Caco-2 (cell line): ENCODE data around the gene TTLL7. TPM values are rescaled to one million over a fixed set of nuclear protein-coding genes. Genes with fewer than 3 reads are reported as not detected.

ENCODE experiments used
- BruUV-seq: library from RNA; stranded (reverse); fragments of 400-500 nt; replicated peaks from 2 replicates; lab custom pipeline; 2021; lab: Mats Ljungman, UMichigan
- CTCF ChIA-PET: fragments of 300-600 bp; sonication (Branson Sonifier 250); formaldehyde crosslinking; loops from one replicate; lab custom pipeline; 2022; ENCODE audit warnings: antibody characterized with exemption; lab: Charles Lee
- POLR2A ChIA-PET: fragments of 300-600 bp; sonication (Branson Sonifier 250); formaldehyde crosslinking; loops from one replicate; lab custom pipeline; 2022; ENCODE audit warnings: antibody characterized with exemption; lab: Charles Lee
- DNase-seq, 2 experiments: peaks; one replicate each; pipeline versions ENCODE4 v3.0.0 to v3.0.0-alpha.2; 2020 to 2022
- H3K27me3 ChIP-seq: replicated peaks from 2 replicates; pipeline ENCODE4 v1.6.0; 2011; ENCODE audit warnings: low read length; ENCODE audit not compliant: control insufficient read depth, insufficient read depth
- H3K36me3 ChIP-seq: 2 replicates; pipeline ENCODE4 v1.5.1; 2011; ENCODE audit warnings: low read length; ENCODE audit not compliant: control insufficient read depth, insufficient read depth
- H3K4me1 ChIP-seq: fragments of 250-450 bp; sonication (Bioruptor Pico); 2 replicates; pipeline ENCODE4 v1.5.1; 2020; ENCODE audit warnings: mild to moderate bottlenecking
- H3K4me3 ChIP-seq: 2 replicates; pipeline ENCODE4 v1.5.1; 2011; ENCODE audit warnings: low read depth, mild to moderate bottlenecking, control low read depth, low read length
- H3K9me3 ChIP-seq: fragments of 250-450 bp; sonication (Bioruptor Pico); 2 replicates; pipeline ENCODE4 v1.5.1; 2020; ENCODE audit warnings: mild to moderate bottlenecking, moderate library complexity
- H3K27ac Mint-ChIP-seq: one replicate; pipeline ENCODE4 v1.8.0; 2022; ENCODE audit warnings: mixed read lengths; ENCODE audit not compliant: unreplicated experiment
- H3K27me3 Mint-ChIP-seq: one replicate; pipeline ENCODE4 v1.8.0; 2022; ENCODE audit warnings: mixed read lengths; ENCODE audit not compliant: insufficient read depth, unreplicated experiment
- H3K36me3 Mint-ChIP-seq: one replicate; pipeline ENCODE4 v1.8.0; 2022; ENCODE audit warnings: mild to moderate bottlenecking, mixed read lengths; ENCODE audit not compliant: insufficient read depth, unreplicated experiment
- H3K4me1 Mint-ChIP-seq: one replicate; pipeline ENCODE4 v1.8.0; 2022; ENCODE audit warnings: low read depth, mixed read lengths; ENCODE audit not compliant: unreplicated experiment
- H3K4me3 Mint-ChIP-seq: one replicate; pipeline ENCODE4 v1.8.0; 2022; ENCODE audit warnings: mild to moderate bottlenecking, moderate library complexity, mixed read lengths; ENCODE audit not compliant: unreplicated experiment
- H3K9me3 Mint-ChIP-seq: one replicate; pipeline ENCODE4 v1.8.0; 2022; ENCODE audit warnings: mixed read lengths; ENCODE audit not compliant: unreplicated experiment
- CTCF ChIP-seq, 2 experiments: fragments of 200-600 bp in 1 of 2; IDR thresholded peaks; 1 replicate in 1 of 2; 2 replicates in 1 of 2; pipeline versions ENCODE4 v1.5.1 to v1.8.0; 2011 to 2022; ENCODE audit warnings: antibody characterized with exemption in 1 of 2, control low read depth in 1 of 2, inconsistent platforms in 1 of 2, low read depth in 1 of 2, low read length in 1 of 2, mild to moderate bottlenecking in 1 of 2, moderate library complexity in 1 of 2; ENCODE audit not compliant: insufficient read depth in 1 of 2, severe bottlenecking in 1 of 2, unreplicated experiment in 1 of 2
- intact Hi-C: fragments of 100-400 bp; cut with micrococcal nuclease; formaldehyde crosslinking; loops from one replicate; pipeline ENCODE4 v1.10.0; 2022; ENCODE audit not compliant: unreplicated experiment
- total RNA-seq: library from RNA; stranded (reverse); gene quantifications from 2 replicates; pipeline ENCODE4 v1.2.3, GENCODE V29; 2022

Gene TTLL7
- total RNA-seq, 1 experiment from 2014 or later: 0.75 TPM

GRCh38 chr1:84037758-84038611 is 39.1 kb upstream of the TTLL7 start:
- BruUV-seq: no TSS peak
- no peak overlapping the region for H3K4me3 ChIP-seq
- H3K4me3 Mint-ChIP-seq: no peak overlapping the region
- TF ChIP-seq CTCF (IDR thresholded peaks at IDR 0.05; ENCODE audit: insufficient read depth in 1 of 2, low read depth in 1 of 2, low read length in 1 of 2, severe bottlenecking in 1 of 2, unreplicated experiment in 1 of 2): no peak
- DNase-seq: no peak
- H3K27me3 Mint-ChIP-seq: no peaks in the 10 kb centered on the region
- CTCF ChIA-PET: no interaction called here
- H3K4me1 ChIP-seq: no peaks in the 10 kb centered on the region
- no peaks in the 10 kb centered on the region for H3K27me3 ChIP-seq
- no peaks in the 10 kb centered on the region for H3K9me3 ChIP-seq
- no peaks in the 10 kb centered on the region for H3K36me3 ChIP-seq
- no peaks in the 10 kb centered on the region for H3K36me3 Mint-ChIP-seq
- H3K9me3 Mint-ChIP-seq: peaks cover 9% of the 10 kb centered on the region
- intact Hi-C loops: no loop called here
- H3K4me1 Mint-ChIP-seq: no peaks in the 10 kb centered on the region
- H3K27ac Mint-ChIP-seq: no peak overlapping the region
- POLR2A ChIA-PET: no interaction called here

GRCh38 chr1:84031802-84032327 is 32.9 kb upstream of the TTLL7 start:
- Mint-ChIP-seq H3K36me3 (no peaks in the 10 kb centered on the region), H3K9me3 (peaks cover 16% of the 10 kb centered on the region), H3K4me1 (no peaks in the 10 kb centered on the region), H3K27ac (no peak overlapping the region), H3K4me3 (no peak overlapping the region), H3K27me3 (no peaks in the 10 kb centered on the region)
- POLR2A ChIA-PET: no interaction called here
- H3K9me3 ChIP-seq: no peaks in the 10 kb centered on the region
- H3K4me1 ChIP-seq: no peaks in the 10 kb centered on the region
- no TSS peak for BruUV-seq
- CTCF ChIA-PET: no interaction called here
- intact Hi-C loops: no loop called here
- no peaks in the 10 kb centered on the region for H3K27me3 ChIP-seq
- no peak for TF ChIP-seq CTCF (IDR thresholded peaks at IDR 0.05; ENCODE audit: insufficient read depth in 1 of 2, low read depth in 1 of 2, low read length in 1 of 2, severe bottlenecking in 1 of 2, unreplicated experiment in 1 of 2)
- no peaks in the 10 kb centered on the region for H3K36me3 ChIP-seq
- no peak overlapping the region for H3K4me3 ChIP-seq
- no peak for DNase-seq

- no peak overlapping the region for H3K4me3 ChIP-seq
- H3K27me3 ChIP-seq: no peaks in the 10 kb centered on the region
- H3K4me1 Mint-ChIP-seq: no peaks in the 10 kb centered on the region
- no peaks in the 10 kb centered on the region for H3K4me1 ChIP-seq
- ChIA-PET CTCF (no interaction called here), POLR2A (no interaction called here)
- no peak overlapping the region for H3K4me3 Mint-ChIP-seq
- no TSS peak for BruUV-seq
- TF ChIP-seq CTCF (IDR thresholded peaks at IDR 0.05; ENCODE audit: insufficient read depth in 1 of 2, low read depth in 1 of 2, low read length in 1 of 2, severe bottlenecking in 1 of 2, unreplicated experiment in 1 of 2): no peak
- H3K9me3 Mint-ChIP-seq: peaks cover 9% of the 10 kb centered on the region
- no peak for DNase-seq
- H3K9me3 ChIP-seq: no peaks in the 10 kb centered on the region
- intact Hi-C loops: loop anchor here (10.0 kb wide), 1 partner anchor 93 kb away; no protein-coding TSS in a partner anchor
- no peak overlapping the region for H3K27ac Mint-ChIP-seq
- H3K27me3 Mint-ChIP-seq: no peaks in the 10 kb centered on the region
- H3K36me3 Mint-ChIP-seq: no peaks in the 10 kb centered on the region
- no peaks in the 10 kb centered on the region for H3K36me3 ChIP-seq
Measured at GRCh38 chr1:84027368-84027767, 28.4 kb upstream of the TTLL7 start.
